NK-92 (cell line): ENCODE measurements around the gene BEND6.
"Not testable (repeated sequence)": the region's sequence is repeated elsewhere in the genome, so short reads cannot be mapped to it uniquely, and the experiment has no call there.

Experiments used
- DNase-seq: peaks from one replicate; lab custom pipeline; 2025; ENCODE audit not compliant: unreplicated experiment; lab: John Stamatoyannopoulos, UW

BEND6 gene

GRCh38 chr6:56977192-56977591 is 22.3 kb downstream of the BEND6 start:
- no peak for DNase-seq

- no peak for DNase-seq
Measured at GRCh38 chr6:56978530-56978929, 23.6 kb downstream of the BEND6 start.

GRCh38 chr6:56984361-56984760 is 29.5 kb downstream of the BEND6 start:
- DNase-seq: no peak

GRCh38 chr6:56984884-56985283 is 30.0 kb downstream of the BEND6 start:
- DNase-seq: no peak

GRCh38 chr6:56986611-56987010 is 31.7 kb downstream of the BEND6 start:
- DNase-seq: no peak

- DNase-seq: no peak
Measured at GRCh38 chr6:56988145-56988544, 33.2 kb downstream of the BEND6 start.

- DNase-seq: no peak
Measured at GRCh38 chr6:56992036-56992435, 37.1 kb downstream of the BEND6 start.

GRCh38 chr6:56992703-56993102 is 37.8 kb downstream of the BEND6 start:
- no peak for DNase-seq

GRCh38 chr6:56995347-56995902 is 40.5 kb downstream of the BEND6 start:
- DNase-seq: no peak

GRCh38 chr6:56996401-56996800 is 41.5 kb downstream of the BEND6 start:
- DNase-seq: no peak

- DNase-seq: no peak
Measured at GRCh38 chr6:56999049-56999448, 44.1 kb downstream of the BEND6 start.

GRCh38 chr6:56999748-57000147 is 44.8 kb downstream of the BEND6 start:
- DNase-seq: not testable (repeated sequence)

GRCh38 chr6:57002197-57002596 is 47.3 kb downstream of the BEND6 start:
- no peak for DNase-seq

- DNase-seq: no peak
Measured at GRCh38 chr6:57004292-57004691, 49.4 kb downstream of the BEND6 start.

- no peak for DNase-seq
Measured at GRCh38 chr6:57006101-57006500, 51.2 kb downstream of the BEND6 start.

GRCh38 chr6:57008069-57008468 is 53.2 kb downstream of the BEND6 start:
- DNase-seq: not testable (repeated sequence)

GRCh38 chr6:57013521-57013926 is 58.6 kb downstream of the BEND6 start:
- DNase-seq: no peak

GRCh38 chr6:57017069-57017468 is 62.2 kb downstream of the BEND6 start:
- no peak for DNase-seq

- no peak for DNase-seq
Measured at GRCh38 chr6:57017841-57018240, 62.9 kb downstream of the BEND6 start.

- no peak for DNase-seq
Measured at GRCh38 chr6:57019434-57019833, 64.5 kb downstream of the BEND6 start.

GRCh38 chr6:57021086-57021720 is 66.3 kb downstream of the BEND6 start:
- DNase-seq: no peak

GRCh38 chr6:57024321-57024720 is 69.4 kb downstream of the BEND6 start:
- DNase-seq: no peak

GRCh38 chr6:57024775-57025174 is 69.9 kb downstream of the BEND6 start:
- no peak for DNase-seq
